HEK293 (cell line): ENCODE data around the gene BLM.

Source experiments
- TCF7L2 ChIP-seq: IDR thresholded peaks from 2 replicates; pipeline ENCODE4 v1.6.1; 2011; ENCODE audit warnings: low read depth, mild to moderate bottlenecking, inconsistent platforms, low read length, moderate library complexity, borderline replicate concordance
- ZNF48 ChIP-seq: fragments of 450-650 bp; formaldehyde crosslinking; IDR thresholded peaks from 2 replicates; pipeline ENCODE4 v1.5.1; 2016; ENCODE audit warnings: missing biosample characterization, missing genetic modification characterization
- ZNF837 ChIP-seq: fragments of 450-650 bp; formaldehyde crosslinking; IDR thresholded peaks from 2 replicates; pipeline ENCODE4 v1.5.1; 2016; ENCODE audit warnings: missing biosample characterization, missing genetic modification characterization
- TF ChIP-seq, protein P1 (sequence below): fragments of 450-650 bp; formaldehyde crosslinking; IDR thresholded peaks from 2 replicates; pipeline ENCODE4 v1.5.1; 2016; ENCODE audit warnings: missing biosample characterization, missing genetic modification characterization

DNA sequence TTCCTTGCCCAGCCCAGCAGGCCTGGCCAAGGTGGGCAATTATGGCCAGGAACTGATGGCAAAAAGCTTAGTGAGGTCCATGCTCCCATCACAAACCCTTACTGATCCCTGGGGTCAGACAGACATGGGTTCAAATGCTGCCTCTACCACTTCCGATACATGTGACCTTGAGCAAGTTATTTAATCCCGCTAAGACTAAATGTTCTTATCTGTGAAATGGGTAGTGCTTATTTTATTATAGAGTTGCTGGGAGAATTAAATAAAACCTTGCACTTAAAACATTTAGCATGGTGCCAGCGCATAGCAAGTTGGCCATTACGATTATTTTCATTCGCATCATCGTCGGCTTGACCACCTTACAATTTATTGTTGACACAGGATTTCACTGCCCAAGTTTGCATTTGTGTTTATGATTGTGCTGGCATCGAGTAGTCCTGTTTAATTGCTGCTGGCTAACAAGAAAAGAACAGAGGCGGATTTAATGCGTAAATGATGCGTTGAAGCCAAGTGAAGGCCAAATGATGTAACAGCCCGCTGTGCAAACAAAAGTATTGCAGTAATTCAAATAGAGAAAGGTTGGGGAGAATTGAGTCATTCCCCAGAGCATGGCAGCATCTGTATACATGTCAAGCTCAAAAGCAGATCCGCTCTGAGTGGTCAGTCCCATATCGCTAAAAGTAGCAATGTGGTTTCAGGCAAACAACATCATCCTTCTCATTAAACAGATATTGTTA lies 144.0 kb downstream of the BLM start:
- no peak for TF ChIP-seq ZNF837 (tag by site-specific recombination)
- no peak for TF ChIP-seq ZNF48 (tag by site-specific recombination)
- TF ChIP-seq, protein P1, sequence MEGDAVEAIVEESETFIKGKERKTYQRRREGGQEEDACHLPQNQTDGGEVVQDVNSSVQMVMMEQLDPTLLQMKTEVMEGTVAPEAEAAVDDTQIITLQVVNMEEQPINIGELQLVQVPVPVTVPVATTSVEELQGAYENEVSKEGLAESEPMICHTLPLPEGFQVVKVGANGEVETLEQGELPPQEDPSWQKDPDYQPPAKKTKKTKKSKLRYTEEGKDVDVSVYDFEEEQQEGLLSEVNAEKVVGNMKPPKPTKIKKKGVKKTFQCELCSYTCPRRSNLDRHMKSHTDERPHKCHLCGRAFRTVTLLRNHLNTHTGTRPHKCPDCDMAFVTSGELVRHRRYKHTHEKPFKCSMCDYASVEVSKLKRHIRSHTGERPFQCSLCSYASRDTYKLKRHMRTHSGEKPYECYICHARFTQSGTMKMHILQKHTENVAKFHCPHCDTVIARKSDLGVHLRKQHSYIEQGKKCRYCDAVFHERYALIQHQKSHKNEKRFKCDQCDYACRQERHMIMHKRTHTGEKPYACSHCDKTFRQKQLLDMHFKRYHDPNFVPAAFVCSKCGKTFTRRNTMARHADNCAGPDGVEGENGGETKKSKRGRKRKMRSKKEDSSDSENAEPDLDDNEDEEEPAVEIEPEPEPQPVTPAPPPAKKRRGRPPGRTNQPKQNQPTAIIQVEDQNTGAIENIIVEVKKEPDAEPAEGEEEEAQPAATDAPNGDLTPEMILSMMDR (tag by site-specific recombination) = no peak
- no peak for TF ChIP-seq TCF7L2
